CD4-positive, CD25-positive, alpha-beta regulatory T cell (primary cell): ENCODE measurements around the gene GNAT1. TPM values are rescaled to one million over a fixed set of nuclear protein-coding genes. Genes with fewer than 3 reads are reported as not detected.
"Not testable (repeated sequence)": the region's sequence is repeated elsewhere in the genome, so short reads cannot be mapped to it uniquely, and the experiment has no call there.

Source experiments
- ATAC-seq, 2 donors: fragments of 150-1000 bp; cut with Tn5 transposase; one replicate each; pipeline ENCODE4 v1.10.0; 2021; ENCODE audit warnings: low read depth in 2 of 2, moderate number of reproducible peaks in 2 of 2, moderate library complexity in 1 of 2
- DNase-seq, 3 donors: peaks; one replicate each; pipeline versions ENCODE4 v3.0.0 to v3.0.0-alpha.2; 2012 to 2022; ENCODE audit warnings: mixed read lengths in 1 of 3
- H3K27ac ChIP-seq: one replicate; pipeline ENCODE4 v1.7.0; 2013; ENCODE audit warnings: mild to moderate bottlenecking, low read length; ENCODE audit not compliant: insufficient read depth, poor library complexity, severe bottlenecking
- H3K27me3 ChIP-seq: one replicate; pipeline ENCODE4 v1.7.0; 2013; ENCODE audit warnings: low read length; ENCODE audit not compliant: control insufficient read depth, insufficient read depth
- H3K36me3 ChIP-seq: one replicate; pipeline ENCODE4 v1.7.0; 2013; ENCODE audit warnings: mild to moderate bottlenecking, low read length, moderate library complexity; ENCODE audit not compliant: control insufficient read depth, insufficient read depth
- H3K4me1 ChIP-seq: 2 replicates; pipeline ENCODE4 v1.7.0; 2013; ENCODE audit warnings: mild to moderate bottlenecking, low read length; ENCODE audit not compliant: insufficient read depth, control insufficient read depth, poor library complexity, severe bottlenecking
- H3K4me3 ChIP-seq: one replicate; pipeline ENCODE4 v1.7.0; 2013; ENCODE audit warnings: low read depth, mild to moderate bottlenecking, low read length, moderate library complexity
- H3K9me3 ChIP-seq, 2 experiments: 1 replicate in 1 of 2; 2 replicates in 1 of 2; pipeline ENCODE4 v1.7.0; 2013; ENCODE audit warnings: low read length in 2 of 2, mild to moderate bottlenecking in 1 of 2, moderate library complexity in 1 of 2; ENCODE audit not compliant: control insufficient read depth in 2 of 2
- H3K27ac Mint-ChIP-seq, 3 donors: one replicate each; pipeline ENCODE4 v1.8.0; 2020 to 2022; ENCODE audit warnings: mild to moderate bottlenecking in 3 of 3, mixed read lengths in 3 of 3, moderate library complexity in 2 of 3
- H3K27me3 Mint-ChIP-seq: one replicate; pipeline ENCODE4 v1.8.0; 2022; ENCODE audit warnings: mild to moderate bottlenecking, mixed read lengths
- H3K36me3 Mint-ChIP-seq: one replicate; pipeline ENCODE4 v1.8.0; 2020; ENCODE audit warnings: mixed read lengths
- H3K4me1 Mint-ChIP-seq, 4 donors: one replicate each; pipeline ENCODE4 v1.8.0; 2020 to 2022; ENCODE audit warnings: mixed read lengths in 4 of 4, mild to moderate bottlenecking in 1 of 4
- H3K4me3 Mint-ChIP-seq, 4 donors: one replicate each; pipeline ENCODE4 v1.8.0; 2020 to 2022; ENCODE audit warnings: mild to moderate bottlenecking in 4 of 4, mixed read lengths in 4 of 4, moderate library complexity in 3 of 4
- H3K9me3 Mint-ChIP-seq, 7 donors: one replicate each; pipeline ENCODE4 v1.8.0; 2020 to 2022; ENCODE audit warnings: mixed read lengths in 7 of 7, mild to moderate bottlenecking in 3 of 7, moderate library complexity in 2 of 7
- polyA plus RNA-seq, 4 donors: library from polyadenylated mRNA; unstranded; fragments of 300-500 nt; fragmentation: Illumina TruSeq; gene quantifications; one replicate each; pipeline ENCODE4 v1.2.3, GENCODE V29; 2021
- total RNA-seq: library from RNA; stranded (reverse); gene quantifications from one replicate; pipeline ENCODE4 v1.2.3, GENCODE V29; 2022

GNAT1 gene
- total and polyA plus RNA-seq, 5 donors from 2014 or later, result not detected

DNA sequence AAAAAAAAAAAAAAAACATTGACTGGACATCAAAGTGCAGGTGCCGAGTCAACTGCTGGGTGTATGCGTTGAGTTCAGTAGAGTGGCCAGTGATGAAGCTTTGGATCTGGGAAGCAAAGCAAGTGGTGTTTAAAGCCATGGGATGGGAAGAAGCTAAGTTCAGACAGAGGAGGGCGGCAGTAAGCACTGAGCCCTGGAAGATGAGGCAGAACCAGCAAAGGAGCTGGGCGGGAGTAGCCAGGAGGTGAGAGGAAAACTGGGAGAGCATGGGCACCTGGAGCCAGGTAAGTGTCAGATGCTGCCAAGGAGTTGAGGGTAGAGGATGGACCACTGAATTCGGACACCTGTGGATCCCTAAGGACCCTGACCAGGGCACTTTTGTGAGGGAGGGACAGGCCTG is 33.2 kb downstream of the GNAT1 start:
- ATAC-seq (no peak), DNase-seq (no peak)
- no peaks in the 10 kb centered on the region for H3K36me3 ChIP-seq
- H3K27ac ChIP-seq, result no peak overlapping the region
- no peaks in the 10 kb centered on the region for H3K9me3 ChIP-seq
- H3K27me3 Mint-ChIP-seq, result peaks cover 15% of the 10 kb centered on the region
- peak overlapping the region in 3 of 4 donors; percentile 53 to 92 (median 71) for H3K4me3 Mint-ChIP-seq
- no peak overlapping the region for H3K4me3 ChIP-seq
- peak overlapping the region in 1 of 3 donors; percentile 57 for H3K27ac Mint-ChIP-seq
- H3K27me3 ChIP-seq, result no peaks in the 10 kb centered on the region
- no peaks in the 10 kb centered on the region for H3K9me3 Mint-ChIP-seq
- H3K4me1 ChIP-seq, result peaks cover 25% of the 10 kb centered on the region
- no peaks in the 10 kb centered on the region for H3K36me3 Mint-ChIP-seq
- H3K4me1 Mint-ChIP-seq, result peaks cover 0 to 31% (median 12%) of the 10 kb centered on the region in 4 donors

DNA sequence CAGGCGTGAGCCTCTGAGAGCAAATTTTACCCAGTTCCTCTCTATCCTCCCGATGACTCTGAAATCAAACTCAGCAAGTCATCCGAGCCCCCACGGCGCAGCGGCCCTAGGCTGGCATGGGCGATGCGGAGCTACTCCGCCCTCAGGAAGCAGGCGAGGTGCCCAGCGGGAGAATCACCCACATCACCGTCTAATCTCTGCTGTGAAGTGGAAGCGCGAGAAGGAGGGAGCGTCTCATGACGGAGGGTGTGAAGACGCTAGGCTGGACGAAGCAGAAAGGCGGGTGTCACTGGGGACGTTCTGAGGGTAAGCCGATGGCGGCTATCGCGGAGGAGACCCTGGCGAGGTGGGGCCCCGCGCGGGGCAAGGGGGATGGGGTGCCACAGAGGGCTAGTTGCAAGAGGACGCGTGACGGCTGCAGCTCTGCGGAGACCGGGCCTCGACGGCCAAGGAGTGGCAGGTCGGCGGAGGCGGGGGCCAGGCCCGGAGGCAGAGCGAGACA is 35.5 kb downstream of the GNAT1 start:
- Mint-ChIP-seq H3K9me3 (no peaks in the 10 kb centered on the region), H3K27ac (peak overlapping the region; percentile 90 to 93 (median 91)), H3K27me3 (peaks cover 11% of the 10 kb centered on the region), H3K36me3 (no peaks in the 10 kb centered on the region), H3K4me3 (peak overlapping the region; percentile 90 to 100 (median 94)), H3K4me1 (peaks cover 0 to 32% (median 12%) of the 10 kb centered on the region in 4 donors)
- ATAC-seq, result peak; percentile 2 to 6
- no peaks in the 10 kb centered on the region for H3K27me3 ChIP-seq
- peak overlapping the region; percentile 68 for H3K27ac ChIP-seq
- no peaks in the 10 kb centered on the region for H3K9me3 ChIP-seq
- peak in 1 of 3 donors; percentile 61 for DNase-seq
- H3K4me1 ChIP-seq, result peaks cover 19% of the 10 kb centered on the region
- peak overlapping the region; percentile 53 for H3K4me3 ChIP-seq
- no peaks in the 10 kb centered on the region for H3K36me3 ChIP-seq

DNA sequence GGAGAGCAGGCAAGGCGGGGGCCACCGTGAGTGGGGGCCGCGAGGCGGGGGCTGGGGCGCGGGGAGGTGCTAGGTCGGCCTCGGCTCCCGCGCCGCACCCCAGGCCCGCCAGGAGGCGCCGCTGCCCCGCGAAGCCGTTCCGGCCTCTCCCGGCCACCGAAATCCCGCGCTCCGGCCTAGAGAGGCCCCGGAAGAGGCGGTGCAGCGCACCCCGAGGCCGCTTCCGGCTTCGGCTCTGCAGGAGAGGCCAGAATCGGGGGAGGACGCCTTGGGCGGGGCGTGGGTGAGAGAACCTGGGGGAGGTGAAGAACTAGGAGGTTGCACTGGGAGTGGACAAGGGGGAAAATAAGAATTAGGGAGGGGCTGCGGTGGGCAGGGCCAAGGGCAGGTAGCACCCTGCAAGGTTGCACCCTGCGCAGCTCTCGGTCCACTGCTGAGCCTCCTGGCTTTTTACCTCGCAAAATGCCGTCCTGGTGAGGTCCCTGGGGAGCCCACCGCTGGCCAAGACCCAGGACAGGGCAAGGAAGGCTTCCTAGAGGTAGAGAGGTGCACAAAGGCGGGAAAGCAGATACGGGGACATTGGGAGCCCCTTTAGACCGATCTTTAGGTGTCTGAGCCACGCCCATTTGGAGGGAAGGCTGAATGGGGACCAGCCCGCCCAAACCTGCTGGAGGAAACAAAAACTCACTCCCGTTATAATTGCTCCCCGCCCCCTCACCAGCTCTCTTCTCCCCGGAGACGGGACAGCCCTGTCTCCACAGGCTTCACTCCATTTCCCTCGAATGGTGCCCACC is 36.2 kb downstream of the GNAT1 start:
- peaks cover 0 to 34% (median 12%) of the 10 kb centered on the region in 4 donors for H3K4me1 Mint-ChIP-seq
- Histone ChIP-seq H3K9me3 (no peaks in the 10 kb centered on the region), H3K4me3 (peak overlapping the region; percentile 75), H3K36me3 (no peaks in the 10 kb centered on the region), H3K27me3 (no peaks in the 10 kb centered on the region), H3K4me1 (peaks cover 19% of the 10 kb centered on the region), H3K27ac (peak overlapping the region; percentile 68)
- ATAC-seq (peak; percentile 86 to 92), DNase-seq (peak; percentile 89 to 95 (median 91))
- H3K4me3 Mint-ChIP-seq, result peak overlapping the region; percentile 90 to 100 (median 96)
- H3K9me3 Mint-ChIP-seq, result no peaks in the 10 kb centered on the region
- no peaks in the 10 kb centered on the region for H3K36me3 Mint-ChIP-seq
- H3K27ac Mint-ChIP-seq, result peak overlapping the region; percentile 90 to 93 (median 92)
- peaks cover 11% of the 10 kb centered on the region for H3K27me3 Mint-ChIP-seq

DNA sequence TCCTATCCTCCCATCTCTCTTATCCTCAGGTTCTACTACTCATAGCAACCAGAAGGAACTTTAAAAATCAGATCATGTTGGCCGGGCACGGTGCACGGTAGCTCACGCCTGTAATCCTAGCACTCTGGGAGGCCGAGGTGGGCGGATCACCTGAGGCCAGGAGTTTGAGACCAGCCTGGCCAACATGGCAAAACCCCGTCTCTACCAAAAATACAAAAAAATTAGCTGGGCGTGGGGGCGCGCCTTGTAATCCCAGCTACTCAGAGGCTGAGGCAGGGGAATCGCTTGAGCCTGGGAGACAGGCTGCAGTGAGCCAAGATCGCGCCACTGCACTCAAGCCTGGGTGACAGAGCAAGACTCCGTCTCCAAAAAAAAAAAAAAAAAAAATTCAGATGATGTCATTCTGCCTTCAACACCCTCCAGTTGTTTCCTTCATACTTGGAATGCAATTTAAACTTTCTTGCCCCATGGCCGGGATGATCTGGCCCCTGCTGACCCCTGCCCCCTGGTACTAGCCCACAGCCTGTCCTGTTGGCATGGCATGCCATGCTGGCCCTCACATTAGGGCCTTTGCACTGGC is 36.9 kb downstream of the GNAT1 start:
- Mint-ChIP-seq H3K4me1 (peaks cover 0 to 36% (median 13%) of the 10 kb centered on the region in 4 donors), H3K27ac (peak overlapping the region; percentile 71 to 93 (median 92)), H3K4me3 (peak overlapping the region; percentile 90 to 100 (median 96)), H3K27me3 (peaks cover 11% of the 10 kb centered on the region)
- H3K4me1 ChIP-seq, result peaks cover 19% of the 10 kb centered on the region
- peak overlapping the region; percentile 75 for H3K4me3 ChIP-seq
- H3K27me3 ChIP-seq, ATAC-seq, H3K36me3 ChIP-seq, H3K9me3 ChIP-seq, H3K9me3 Mint-ChIP-seq, H3K36me3 Mint-ChIP-seq, DNase-seq: not testable (repeated sequence)
- peak overlapping the region; percentile 68 for H3K27ac ChIP-seq

DNA sequence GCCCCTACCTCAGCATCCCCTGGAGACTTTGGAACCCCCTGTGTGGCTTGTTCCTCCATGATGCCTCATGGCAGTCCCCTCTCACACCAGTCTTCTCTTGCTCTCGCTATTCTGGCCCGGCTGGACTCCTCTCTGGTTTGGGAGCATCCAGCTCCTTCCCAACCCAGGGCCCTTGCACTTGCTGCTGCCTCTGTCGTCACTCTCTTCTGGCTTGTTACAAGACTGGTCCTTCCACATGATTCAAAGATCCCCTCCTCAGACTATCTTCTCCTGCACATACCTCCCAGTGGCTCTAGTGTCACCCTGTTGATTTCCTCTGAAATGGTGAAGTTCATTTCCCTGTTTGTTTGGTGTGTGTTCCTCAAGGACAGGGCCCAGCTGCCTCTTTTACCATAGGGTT is 38.1 kb downstream of the GNAT1 start:
- Mint-ChIP-seq H3K36me3 (no peaks in the 10 kb centered on the region), H3K9me3 (no peaks in the 10 kb centered on the region), H3K4me3 (peak overlapping the region in 3 of 4 donors; percentile 33 to 58 (median 43)), H3K27me3 (peaks cover 4% of the 10 kb centered on the region), H3K27ac (peak overlapping the region in 1 of 3 donors; percentile 61), H3K4me1 (peaks cover 0 to 41% (median 13%) of the 10 kb centered on the region in 4 donors)
- Histone ChIP-seq H3K9me3 (no peaks in the 10 kb centered on the region), H3K27ac (no peak overlapping the region), H3K4me1 (peaks cover 19% of the 10 kb centered on the region), H3K36me3 (no peaks in the 10 kb centered on the region), H3K27me3 (no peaks in the 10 kb centered on the region), H3K4me3 (no peak overlapping the region)
- ATAC-seq (no peak), DNase-seq (no peak)

DNA sequence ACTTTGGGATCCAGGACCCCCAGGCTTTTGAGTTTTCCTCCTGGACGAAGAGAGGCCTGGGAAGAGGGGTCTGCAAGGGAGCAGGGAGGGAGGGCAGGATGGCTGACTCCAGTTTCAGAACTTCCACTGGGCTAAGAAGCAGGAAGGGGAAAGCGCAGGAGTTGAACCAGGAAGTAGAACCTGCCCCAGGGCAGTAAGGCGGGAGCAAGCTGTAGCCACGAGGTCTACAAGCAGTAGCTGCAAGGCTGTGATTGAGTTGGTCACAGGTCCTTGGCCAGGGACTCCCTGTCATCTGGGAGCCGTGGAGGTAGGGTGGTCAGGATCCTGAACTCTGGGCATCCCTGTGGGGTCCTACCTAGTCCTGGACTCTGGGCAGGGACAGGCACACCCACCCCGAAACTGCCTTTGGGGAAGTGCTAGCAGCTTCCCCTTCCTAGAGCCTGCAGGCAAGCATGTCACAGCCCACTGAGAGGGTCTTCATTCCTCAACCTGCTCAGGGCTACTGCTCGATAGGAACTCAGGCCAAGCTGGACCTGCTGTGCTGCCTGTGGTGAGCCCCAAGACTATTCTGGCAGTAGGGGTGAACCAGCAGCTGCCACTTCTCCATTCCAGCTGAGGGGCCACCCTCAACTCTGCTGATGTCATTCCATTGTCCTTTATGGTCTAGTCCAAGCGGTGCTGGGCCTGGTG is 38.8 kb downstream of the GNAT1 start:
- H3K4me1 Mint-ChIP-seq, result peaks cover 0 to 43% (median 10%) of the 10 kb centered on the region in 4 donors
- DNase-seq (no peak), ATAC-seq (no peak)
- no peak overlapping the region for H3K4me3 Mint-ChIP-seq
- no peaks in the 10 kb centered on the region for H3K27me3 Mint-ChIP-seq
- H3K27me3 ChIP-seq, result no peaks in the 10 kb centered on the region
- no peak overlapping the region for H3K4me3 ChIP-seq
- peak overlapping the region in 1 of 3 donors; percentile 48 for H3K27ac Mint-ChIP-seq
- no peaks in the 10 kb centered on the region for H3K9me3 ChIP-seq
- no peak overlapping the region for H3K27ac ChIP-seq
- H3K36me3 Mint-ChIP-seq, result no peaks in the 10 kb centered on the region
- H3K36me3 ChIP-seq, result no peaks in the 10 kb centered on the region
- H3K9me3 Mint-ChIP-seq, result no peaks in the 10 kb centered on the region
- H3K4me1 ChIP-seq, result peaks cover 24% of the 10 kb centered on the region

GRCh38 chr3:50230794-50231125 is 39.4 kb downstream of the GNAT1 start:
- no peak overlapping the region for H3K27ac Mint-ChIP-seq
- H3K4me3 Mint-ChIP-seq, result no peak overlapping the region
- no peaks in the 10 kb centered on the region for H3K27me3 ChIP-seq
- no peak for ATAC-seq
- peaks cover 0 to 46% (median 14%) of the 10 kb centered on the region in 4 donors for H3K4me1 Mint-ChIP-seq
- H3K4me1 ChIP-seq, result peaks cover 29% of the 10 kb centered on the region
- no peak for DNase-seq
- H3K27ac ChIP-seq, result no peak overlapping the region
- H3K4me3 ChIP-seq, result no peak overlapping the region
- H3K9me3 ChIP-seq, result no peaks in the 10 kb centered on the region
- peaks cover 4% of the 10 kb centered on the region for H3K27me3 Mint-ChIP-seq
- H3K9me3 Mint-ChIP-seq, result no peaks in the 10 kb centered on the region
- no peaks in the 10 kb centered on the region for H3K36me3 ChIP-seq
- H3K36me3 Mint-ChIP-seq, result no peaks in the 10 kb centered on the region
